Bronchus fibroblast of lung (primary cell): ENCODE results near the gene SMG1. TPM values are rescaled to one million over a fixed set of nuclear protein-coding genes. Genes with fewer than 3 reads are reported as not detected.

ENCODE experiments used
- total RNA-seq: library from RNA; depleted of rRNA; stranded (reverse); fragments of >200 nt; gene quantifications from 2 replicates; pipeline ENCODE4 v1.2.3, GENCODE V29; 2015

The SMG1 gene
- total RNA-seq = 12.3 and 16.1 TPM in 2 replicates

DNA sequence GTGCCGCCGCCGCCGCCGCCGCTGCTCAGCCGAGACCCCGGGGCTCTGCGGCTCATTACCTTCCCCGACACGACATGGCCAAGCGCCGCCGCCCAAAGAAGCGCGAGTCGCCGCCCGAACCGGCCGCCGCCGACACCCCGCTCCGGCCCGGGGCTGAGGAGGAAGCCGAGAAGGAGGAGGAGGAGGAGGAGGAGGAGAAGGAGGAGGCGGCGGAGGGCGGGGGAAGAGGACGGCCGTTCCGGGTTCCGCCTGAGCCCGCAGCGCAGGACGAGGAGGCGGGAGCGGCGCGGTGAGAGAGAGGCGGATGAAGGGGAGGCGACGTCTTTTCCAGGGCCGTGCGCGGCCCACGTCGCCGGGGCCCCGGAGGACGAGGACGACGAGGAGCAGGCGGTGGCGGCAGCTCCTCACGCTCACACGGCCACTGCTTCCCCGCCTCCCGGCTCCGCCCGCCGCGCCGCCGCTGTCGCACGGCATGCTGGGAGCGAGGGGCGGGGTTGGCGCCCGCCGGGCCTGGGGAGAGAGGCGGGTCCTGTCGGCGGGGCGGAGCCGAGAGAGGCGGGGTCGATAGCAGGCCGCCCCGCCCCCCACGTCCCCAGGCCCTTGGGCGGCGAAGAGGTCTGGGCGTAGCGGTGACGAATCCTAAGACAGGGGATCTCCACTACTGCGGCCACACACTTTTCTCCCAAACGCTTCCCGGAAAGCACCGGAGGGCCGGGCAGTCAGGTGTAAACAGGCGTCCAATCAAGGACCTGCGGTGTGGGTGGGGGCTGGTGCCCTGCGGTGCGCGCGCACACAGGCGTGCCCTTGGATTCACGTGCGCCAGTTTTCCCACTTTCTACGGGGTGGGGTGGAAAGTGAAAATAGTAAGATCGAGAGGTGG is at the start of gene SMG1:
TSS of gene SMG1 (minus strand) at position 423 of the 880 bp plus-strand sequence. CDS start at position 56, 367 bp downstream.

DNA sequence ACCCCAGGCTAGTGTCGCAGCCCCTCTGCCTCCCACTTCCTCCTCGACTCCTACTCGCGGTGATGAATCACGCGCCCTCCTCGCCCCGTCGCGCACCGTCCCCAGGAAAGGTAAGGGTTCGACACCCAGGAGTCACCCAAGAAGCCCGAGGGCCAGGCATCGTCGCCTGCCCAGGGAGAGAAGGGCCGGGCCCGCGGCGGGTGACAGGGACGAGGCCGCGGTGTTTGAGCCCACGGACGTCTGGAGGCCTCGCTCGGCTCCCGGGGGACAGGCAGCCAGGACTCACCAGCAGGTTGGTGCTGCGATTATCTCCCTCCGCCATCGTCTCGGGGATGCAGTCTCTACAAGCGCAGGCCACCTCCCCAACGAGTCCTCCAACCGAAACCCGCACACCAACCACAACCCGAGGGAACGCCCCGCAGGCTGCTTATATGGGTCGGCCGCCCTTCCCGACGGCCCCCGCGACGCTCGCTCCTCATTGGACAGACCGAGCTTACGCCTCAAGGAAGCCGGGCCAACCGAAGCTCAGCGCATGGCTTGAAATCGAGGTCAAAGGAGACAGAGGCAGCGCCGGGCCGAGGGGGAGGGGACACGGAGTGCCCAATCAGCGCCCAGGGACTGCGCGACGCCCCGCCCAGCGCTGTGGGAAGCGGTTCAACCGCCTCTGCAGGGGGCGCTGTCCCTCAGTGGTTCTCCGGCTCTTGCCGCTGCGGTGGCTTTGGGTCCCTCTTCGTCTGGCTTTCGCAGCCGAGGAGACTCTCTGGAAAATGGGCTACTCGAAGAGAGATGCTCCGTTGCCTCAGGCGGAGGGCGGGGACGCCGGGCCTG is 124.8 kb downstream of the SMG1 start, which contains the start of gene ARL6IP1:
TSS of gene ARL6IP1 (minus strand) at position 405 of the 828 bp plus-strand sequence. CDS start at position 322, 83 bp downstream.

DNA sequence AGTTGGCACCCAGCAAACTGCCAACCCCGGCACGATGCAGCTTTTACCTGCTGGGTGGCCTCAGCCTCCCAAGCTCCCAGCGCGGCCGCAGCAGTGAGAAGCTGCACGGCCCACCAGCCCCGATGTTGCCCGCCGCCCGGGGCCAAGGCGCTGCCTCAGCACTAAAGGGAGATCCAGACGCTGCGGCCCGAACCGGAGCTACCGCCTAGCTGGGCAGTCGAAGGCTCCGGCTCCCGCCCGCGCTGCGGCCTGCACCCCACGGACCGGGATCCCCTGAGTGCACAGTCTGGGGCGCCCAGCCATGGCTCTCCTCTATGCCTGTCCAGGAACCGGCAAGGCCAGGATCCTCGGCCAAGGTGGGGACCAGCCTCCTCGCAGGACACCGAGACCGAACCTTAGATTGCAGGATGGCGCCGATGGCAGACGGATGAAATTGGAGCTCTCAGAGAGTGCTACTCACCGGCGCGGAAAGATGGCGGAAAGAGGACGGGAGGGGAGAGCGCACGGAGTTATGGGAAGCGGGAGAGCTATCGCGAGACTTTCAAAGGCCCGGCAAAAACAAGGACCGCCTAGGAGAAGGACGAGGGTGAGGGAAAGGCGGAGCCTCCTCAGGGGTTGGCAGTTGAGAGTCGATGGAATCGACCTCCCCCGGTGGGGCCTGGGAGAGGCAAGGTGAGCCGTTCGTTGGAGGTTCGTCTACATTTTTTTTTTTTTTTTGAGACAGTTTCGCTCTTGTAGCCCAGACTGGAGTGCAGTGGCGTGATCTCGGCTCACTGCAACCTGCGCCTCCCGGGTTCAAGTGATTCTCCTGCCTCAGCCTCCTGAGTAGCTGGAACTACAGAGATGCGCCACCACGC is 136.1 kb downstream of the SMG1 start, which contains the start of gene RPS15A:
TSS of gene RPS15A (minus strand) at position 485 of the 857 bp plus-strand sequence. CDS start 1,221 bp downstream, outside the sequence.

Other genes starting within 250 kb of the SMG1 start
- 2,523 and 2,802 TPM in 2 replicates for gene RPS15A, start 136.1 kb downstream of the SMG1 start, total RNA-seq
- gene ARL6IP1, start 124.9 kb downstream of the SMG1 start, total RNA-seq = 309 and 311 TPM in 2 replicates
- 0.15 and 0.34 TPM in 2 replicates for gene TMC7, start 57.5 kb upstream of the SMG1 start, total RNA-seq
- gene COQ7, start 141.2 kb upstream of the SMG1 start, total RNA-seq = 6.9 and 16.8 TPM in 2 replicates
- gene ITPRIPL2, start 187.6 kb upstream of the SMG1 start, total RNA-seq = 14.4 and 18.8 TPM in 2 replicates
- 0.30 and 0.84 TPM in 2 replicates for gene SYT17, start 241.8 kb upstream of the SMG1 start, total RNA-seq